PC-3 (cell line): Measurements from ENCODE around the gene SNTA1.

Source experiments
- CTCF ChIP-seq: fragments of 300-600 bp; sonication (generic); conservative IDR thresholded peaks from 2 replicates; pipeline ENCODE4 v1.5.1; 2017; ENCODE audit warnings: antibody characterized with exemption, low read depth, mild to moderate bottlenecking, low read length
- EZH2 ChIP-seq: fragments of 300-600 bp; sonication (generic); IDR thresholded peaks from one replicate; pipeline ENCODE4 v1.6.1; 2017; ENCODE audit warnings: antibody characterized with exemption, mild to moderate bottlenecking, low read length; ENCODE audit not compliant: unreplicated experiment

- TF ChIP-seq CTCF, result no peak
- TF ChIP-seq EZH2, result no peak
Measured at GRCh38 chr20:33472868-33473435, 29.4 kb upstream of the SNTA1 start.
